IPS DF 4.7 (cell line): ENCODE measurements around the gene MTG2.

Source experiments
- DNase-seq: peaks from one replicate; pipeline ENCODE4 v3.0.0-alpha.2; 2013; ENCODE audit warnings: low spot score; ENCODE audit errors: extremely low read depth

MTG2 gene

DNA sequence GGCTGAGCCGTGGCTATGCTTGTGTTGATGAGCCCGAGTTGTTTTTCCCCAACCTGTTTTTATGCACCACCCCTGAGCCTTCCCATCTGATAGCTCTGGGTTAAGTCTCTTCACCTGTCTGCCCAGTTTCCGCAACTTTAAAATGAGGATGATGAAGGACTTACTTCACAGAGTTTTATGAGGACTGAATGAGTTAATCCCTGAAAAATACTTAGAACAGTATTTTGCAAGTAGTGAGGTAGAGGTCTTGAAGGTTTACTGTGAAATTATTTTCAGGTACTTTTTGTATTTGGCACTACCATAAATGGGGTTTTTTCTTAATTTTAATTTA, 3.2 kb downstream of the MTG2 start:
- no peak for DNase-seq

DNA sequence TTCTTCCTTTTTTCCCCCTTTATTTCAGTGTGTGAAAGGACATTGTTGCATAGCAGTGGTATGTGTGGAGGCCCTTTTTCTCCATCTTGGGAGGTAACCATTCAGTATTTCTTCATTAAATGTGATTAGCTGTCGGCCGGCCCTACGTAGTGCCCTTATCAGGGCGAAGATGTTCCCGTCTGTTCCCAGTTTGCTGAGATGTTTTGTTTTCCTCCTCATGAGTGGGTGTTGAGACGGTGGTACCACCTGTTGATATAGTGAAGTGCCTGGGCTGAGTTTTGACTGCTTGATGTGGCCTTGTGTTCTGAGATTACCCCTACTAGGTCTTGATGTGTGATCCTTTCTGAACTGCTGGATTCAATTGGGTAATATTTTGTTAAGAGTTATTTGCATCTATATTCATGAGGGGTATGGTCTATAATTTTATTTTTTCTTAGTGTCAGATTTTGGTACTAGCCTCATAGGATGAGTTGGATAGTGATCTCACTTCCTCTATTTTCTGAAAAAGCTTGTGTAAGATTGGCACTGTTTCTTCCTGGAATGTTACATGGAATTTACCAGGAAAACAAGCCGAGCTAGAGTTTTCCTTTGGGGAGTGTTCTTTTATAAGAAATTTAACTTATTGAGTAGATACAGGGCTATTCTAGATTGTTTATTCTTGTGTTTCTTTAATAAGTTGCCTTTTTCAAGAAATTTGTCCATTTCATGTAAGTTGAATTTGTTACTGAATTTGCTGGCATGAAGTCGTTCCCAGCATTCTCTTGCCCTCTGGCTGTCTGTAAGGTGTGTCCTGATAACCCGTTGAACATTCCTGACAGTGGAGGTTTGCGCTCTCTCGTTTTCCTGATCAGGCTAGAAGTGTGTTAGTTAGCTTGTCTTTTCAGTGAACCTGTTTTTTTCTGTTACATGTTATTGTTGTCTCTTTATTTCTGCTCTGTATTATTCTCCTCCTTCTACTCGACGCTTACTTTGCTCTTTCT, 4.3 kb downstream of the MTG2 start:
- DNase-seq = no peak

DNA sequence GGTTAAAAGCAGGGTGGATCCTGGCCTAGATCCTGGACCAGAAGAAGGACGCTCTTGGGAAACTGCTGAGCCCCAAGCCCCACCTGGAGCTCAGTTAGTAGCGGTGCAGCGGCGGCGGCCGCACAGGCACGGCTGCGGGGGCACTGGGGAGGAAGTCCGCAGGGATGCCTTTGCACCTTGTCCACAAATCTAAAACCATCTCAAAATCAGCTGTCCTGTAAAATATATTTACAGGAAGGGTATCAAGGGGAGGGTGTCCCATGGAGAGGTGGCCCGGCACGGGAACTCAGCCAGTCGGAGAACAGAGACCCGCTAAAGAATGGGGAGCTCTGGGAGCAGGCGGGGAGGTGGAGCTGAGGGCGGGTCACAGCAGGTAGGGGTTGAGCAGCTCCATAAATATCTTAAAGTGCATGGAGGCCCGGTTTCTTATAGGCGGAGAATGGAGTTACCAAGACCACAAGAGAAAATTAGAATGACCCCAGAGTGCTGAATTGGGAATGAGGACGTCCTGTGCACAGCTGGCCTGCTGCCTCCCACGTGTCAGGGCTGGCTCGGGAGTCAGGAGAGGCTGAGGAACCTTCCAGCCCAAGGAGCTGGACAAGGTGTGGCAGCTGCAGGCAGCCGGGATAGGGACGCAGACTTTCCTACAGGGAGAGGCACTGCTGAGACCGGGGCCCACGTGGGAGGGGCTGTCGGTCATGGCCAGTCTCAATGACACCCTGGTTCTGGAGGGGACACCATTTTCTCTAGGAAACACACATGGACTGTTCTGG, 8.0 kb downstream of the MTG2 start:
- no peak for DNase-seq

DNA sequence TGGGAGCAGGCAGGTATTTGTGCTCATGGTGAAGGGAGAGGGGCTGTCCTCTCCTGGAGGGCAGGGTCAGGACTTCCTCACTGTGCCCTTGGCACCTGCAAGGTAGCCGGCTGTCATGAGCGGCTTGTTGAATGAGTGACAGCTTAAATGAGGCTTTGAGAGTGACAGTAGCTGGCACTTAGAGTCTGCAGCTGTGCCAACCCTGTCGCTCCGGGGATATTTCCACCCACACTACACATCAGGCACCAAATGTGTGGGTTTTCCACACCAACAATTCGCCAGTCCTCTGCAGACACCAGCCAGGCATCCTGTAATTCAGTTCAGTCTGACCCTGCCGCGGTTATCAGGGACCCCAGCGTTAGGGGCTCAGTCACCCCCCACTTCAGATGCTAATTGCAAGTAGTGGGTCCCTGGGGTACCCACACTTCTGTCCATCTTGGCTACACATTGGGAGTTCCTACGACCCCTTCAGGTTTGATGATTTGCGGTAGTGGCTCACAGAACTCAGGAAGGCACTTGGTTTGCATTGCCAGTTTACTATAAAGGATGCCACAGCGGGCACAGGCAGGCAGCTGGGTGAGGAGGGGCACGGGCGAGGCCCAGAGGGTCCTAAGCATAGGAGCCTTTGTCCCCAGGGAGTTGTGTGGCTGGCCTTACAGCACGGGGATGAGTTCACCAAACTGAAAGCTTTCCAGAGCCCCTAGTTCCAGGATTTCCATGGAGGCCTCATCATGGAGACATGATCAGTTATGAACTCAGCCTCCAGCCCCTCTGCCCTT, 9.1 kb downstream of the MTG2 start:
- DNase-seq = no peak

DNA sequence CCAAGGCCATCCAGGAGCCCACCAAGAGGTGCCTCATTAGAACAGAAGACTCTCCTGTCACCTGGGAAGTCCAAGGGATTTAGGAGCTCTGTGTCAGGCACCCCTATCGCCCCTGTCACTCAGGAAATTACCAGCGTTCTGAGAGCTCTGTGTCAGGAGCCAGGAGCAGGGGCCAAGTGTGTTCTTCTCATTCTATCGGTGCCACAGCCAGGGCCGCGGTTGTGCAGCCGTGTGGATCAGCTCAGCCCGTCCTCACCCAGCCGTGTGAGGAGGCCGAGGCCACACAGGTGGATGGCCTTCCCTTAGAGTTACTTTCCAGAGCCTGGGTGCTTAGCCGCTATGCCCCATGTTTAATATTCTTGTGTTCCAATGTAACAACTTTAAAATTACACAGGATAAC, 9.8 kb downstream of the MTG2 start:
- no peak for DNase-seq

DNA sequence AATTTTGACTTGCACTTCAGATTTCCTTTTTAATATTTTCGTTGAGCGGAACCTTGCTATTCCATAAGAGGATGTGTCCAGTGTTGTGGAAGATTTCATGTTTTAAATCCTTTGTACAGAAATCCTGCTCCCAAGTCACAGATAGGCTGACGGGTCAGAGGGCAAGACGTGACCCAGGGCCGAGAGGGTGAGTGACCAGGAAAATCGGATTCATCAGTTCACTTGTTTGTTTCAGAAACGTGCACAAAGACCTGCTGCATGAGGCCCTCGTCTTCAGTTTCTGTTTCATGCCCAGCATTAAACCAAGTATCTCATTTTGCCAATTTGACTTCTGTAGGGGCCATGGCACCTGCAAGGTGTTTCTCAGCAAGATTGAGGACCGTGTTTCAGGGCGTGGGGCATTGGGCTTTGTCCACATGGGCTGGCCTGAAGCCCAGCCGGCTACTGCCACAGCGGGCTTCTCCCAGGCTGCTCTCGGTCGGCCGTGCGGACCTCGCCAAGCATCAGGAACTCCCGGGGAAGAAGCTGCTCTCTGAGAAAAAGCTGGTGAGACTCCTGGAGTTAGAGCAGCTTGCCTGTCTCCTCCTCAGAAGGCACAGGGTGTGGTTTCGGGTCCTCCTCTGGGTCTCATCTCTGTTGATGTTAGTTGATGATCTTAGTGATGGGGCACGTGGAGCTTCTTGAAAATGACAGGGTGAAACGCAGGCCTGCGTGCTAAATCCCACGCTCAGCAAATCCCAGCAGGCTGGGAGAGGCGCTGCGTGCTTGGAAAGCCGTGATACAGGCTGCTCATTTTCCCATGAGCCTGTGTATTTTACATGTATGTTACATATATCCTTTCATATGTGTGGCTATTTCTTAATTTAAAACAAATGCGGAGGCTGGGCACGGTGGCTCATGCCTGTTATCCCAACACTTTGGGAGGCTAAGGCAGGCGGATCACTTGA, 10.5 kb downstream of the MTG2 start:
- DNase-seq = no peak

DNA sequence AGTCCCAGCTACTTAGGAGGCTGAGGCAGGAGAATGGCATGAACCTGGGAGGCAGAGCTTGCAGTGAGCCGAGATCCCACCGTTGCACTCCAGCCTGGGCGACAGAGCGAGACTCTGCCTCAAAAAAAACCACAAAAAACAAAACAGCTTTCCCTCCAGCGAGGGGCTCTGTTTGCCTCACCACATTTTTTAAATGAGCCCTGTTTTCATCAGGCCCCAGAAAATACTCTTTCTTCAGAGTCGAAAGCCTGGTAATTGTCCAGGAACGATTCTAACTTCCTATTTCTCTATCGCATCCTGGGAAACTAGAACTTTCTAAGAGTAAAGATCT, 12.2 kb downstream of the MTG2 start:
- no peak for DNase-seq

DNA sequence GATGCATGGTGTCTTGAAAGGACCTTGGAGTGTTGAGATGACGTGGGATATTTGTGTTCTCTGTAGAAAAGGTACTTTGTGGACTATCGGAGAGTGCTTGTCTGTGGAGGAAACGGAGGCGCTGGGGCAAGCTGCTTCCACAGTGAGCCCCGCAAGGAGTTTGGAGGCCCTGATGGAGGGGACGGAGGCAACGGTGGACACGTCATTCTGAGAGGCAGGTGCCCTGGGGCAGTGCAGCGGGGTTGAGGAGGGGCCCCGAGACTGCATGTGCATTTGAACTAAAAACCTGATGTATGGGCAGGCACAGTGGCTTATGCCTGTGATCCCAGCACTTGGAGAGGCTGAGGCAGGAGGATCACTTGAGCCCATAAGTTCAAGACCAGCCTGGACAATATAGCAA, 12.9 kb downstream of the MTG2 start:
- DNase-seq = no peak

DNA sequence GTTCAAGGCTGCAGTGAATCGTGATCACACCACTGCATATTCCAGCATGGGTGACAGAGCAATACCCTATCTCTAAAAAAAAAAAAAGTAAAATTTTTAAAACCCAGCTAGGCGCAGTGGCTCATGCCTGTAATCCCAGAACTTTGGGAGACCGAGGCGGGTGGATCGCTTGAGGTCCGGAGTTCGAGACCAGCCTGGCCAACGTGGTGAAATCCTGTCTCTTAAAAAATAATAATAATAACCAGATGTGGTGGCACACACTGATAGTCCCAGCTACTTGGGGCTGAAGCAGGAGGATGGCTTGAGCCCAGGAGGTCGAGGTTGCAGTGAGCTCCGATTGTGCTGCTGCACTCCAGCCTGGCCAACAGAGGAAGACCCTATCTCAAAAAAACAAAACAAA, 13.5 kb downstream of the MTG2 start:
- DNase-seq = no peak

DNA sequence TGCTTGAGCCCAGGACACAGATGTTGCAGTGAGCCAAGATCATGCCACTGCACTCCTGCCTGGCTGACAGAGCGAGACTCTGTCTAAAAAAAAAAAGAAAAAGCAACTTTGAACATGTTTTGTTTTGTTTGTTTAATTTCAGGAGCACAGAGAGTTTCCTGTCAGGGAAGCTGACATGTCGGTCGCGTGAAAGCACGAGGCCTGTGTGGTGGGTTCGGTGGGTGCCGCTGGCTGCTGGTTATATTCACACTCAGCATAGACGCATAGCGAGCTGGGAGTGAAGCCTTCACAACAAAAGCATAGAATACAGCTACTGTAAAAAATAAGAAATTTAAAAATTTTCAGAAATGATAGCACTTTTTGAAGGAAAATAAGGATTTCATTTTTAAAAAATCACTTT, 14.5 kb downstream of the MTG2 start:
- DNase-seq = no peak

DNA sequence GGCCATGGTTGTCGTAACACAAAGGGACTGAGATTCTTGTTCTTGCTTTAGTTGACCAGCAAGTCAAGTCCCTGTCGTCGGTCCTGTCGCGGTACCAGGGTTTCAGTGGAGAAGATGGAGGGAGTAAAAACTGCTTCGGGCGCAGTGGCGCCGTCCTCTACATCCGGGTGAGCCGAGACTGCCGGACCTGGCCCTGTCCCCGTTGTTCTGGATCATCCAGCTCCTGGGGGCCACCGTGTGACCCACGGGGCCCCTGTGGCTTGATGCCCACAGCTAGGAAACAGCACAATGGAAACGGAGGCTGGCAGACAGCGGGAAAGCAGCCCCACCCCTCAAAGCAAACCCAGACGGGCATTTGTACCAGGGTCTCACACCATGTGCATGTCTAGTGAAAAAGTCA, 15.0 kb downstream of the MTG2 start:
- DNase-seq = no peak

DNA sequence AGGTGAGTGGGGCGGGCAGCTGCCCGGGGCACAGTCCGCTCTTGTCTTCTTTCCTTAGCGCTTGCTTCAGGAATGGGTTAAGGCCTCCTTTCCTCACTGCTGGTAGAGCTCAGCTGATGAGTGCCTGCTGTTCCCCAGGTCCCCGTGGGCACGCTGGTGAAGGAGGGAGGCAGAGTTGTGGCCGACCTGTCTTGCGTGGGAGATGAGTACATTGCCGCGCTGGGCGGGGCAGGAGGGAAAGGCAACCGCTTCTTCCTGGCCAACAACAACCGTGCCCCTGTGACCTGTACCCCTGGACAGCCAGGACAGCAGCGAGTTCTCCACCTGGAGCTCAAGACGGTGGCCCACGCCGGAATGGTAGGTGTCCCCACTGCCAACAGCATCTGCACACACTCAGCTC, 15.7 kb downstream of the MTG2 start:
- no peak for DNase-seq

DNA sequence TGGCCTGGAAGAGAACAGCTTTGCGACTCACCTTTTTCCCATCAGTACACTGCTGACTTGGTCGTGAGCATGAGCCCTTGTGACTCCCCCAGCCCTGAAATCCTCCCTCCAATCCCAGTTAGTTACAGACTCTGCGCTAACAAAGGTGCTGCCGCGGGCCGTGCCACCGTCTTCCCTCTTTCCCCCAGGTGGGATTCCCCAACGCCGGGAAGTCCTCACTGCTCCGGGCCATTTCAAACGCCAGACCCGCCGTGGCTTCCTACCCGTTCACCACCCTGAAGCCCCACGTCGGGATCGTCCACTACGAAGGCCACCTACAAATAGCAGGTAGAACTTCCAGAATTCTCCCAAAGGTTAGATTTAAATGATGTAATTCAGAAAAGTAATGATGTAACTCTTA, 16.1 kb downstream of the MTG2 start:
- no peak for DNase-seq

DNA sequence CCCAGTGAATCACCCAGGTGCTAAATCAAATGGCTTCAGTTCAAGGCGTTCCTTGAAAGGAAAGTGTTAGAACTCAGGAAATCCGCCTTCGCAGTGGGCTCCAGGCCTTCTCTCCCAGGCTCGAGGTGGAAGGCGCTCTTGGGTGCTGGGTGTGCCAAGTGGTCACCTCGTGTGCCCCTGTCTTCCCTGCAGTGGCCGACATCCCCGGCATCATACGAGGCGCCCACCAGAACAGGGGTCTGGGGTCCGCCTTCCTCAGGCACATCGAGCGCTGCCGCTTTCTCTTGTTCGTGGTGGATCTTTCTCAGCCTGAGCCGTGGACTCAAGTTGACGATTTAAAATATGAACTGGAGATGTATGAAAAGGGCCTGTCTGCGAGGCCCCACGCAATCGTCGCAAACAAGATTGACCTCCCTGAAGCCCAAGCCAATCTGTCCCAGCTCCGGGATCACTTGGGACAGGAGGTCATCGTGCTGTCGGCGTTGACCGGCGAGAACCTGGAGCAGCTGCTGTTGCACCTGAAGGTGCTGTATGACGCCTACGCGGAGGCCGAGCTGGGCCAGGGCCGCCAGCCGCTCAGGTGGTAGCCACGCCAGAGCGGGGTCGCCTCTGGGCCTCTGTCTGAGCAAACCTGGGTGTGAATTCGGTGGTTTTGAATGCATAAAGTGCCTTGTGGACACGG, 17.8 kb downstream of the MTG2 start:
- DNase-seq = no peak

DNA sequence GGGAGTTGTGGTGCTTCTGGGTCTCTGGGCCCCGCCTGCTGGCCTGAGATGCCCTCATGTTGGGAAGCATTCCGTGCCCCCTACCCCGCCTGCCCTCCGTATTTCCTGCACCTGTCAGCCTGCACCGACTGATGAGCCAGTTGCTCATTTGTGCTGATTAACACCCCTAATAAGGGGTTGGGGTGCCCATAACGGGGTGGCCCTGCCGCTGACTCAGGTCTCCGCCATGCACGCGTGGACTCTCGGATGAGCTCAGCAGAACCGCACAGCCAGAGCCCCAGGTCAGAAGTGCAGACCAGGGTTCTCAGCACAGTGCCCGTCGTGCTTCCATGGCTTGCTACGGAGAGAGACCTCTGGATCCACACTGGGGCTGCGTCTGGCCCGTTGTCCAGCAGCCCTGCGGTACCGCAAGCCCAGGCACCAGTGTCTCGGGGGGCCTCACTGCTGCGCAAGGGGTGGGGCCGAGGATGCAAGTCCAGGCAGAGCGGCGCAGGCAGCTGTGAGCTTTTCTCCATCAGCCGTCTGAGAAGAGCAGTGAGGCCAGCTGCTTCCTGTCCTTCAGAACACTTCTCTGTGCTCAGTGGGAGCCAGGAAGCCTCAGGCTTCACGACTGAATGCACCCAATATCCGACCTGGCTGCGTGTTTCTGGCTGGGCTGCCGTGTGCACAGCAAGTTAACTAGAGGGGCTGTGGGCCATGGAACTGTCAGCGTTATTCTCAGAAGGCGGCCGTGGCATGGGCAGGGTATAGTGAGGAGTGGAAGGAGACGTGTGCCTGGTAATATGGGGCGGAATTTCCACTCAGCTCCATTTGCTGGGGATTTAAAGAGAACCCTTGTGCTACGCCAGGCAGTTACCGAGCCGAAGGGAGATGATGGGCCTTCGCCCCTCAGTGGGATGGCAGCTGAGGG, 18.6 kb downstream of the MTG2 start:
- no peak for DNase-seq

DNA sequence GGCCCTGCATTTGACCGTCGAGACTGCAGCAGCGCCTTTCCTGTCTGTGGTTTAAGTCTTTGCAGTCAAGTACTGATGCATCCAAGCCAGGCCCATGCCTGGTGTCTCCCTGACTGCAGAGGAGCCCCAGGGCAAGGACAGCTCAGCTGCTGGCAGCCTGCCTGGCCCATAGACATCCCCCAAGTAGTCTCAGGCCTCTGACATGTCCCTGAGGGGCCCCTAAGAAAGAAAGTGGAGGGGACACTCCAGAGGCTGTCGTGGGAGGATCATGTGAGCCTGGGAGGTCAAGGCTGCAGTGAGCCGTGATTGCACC, 19.2 kb downstream of the MTG2 start:
- DNase-seq = no peak

DNA sequence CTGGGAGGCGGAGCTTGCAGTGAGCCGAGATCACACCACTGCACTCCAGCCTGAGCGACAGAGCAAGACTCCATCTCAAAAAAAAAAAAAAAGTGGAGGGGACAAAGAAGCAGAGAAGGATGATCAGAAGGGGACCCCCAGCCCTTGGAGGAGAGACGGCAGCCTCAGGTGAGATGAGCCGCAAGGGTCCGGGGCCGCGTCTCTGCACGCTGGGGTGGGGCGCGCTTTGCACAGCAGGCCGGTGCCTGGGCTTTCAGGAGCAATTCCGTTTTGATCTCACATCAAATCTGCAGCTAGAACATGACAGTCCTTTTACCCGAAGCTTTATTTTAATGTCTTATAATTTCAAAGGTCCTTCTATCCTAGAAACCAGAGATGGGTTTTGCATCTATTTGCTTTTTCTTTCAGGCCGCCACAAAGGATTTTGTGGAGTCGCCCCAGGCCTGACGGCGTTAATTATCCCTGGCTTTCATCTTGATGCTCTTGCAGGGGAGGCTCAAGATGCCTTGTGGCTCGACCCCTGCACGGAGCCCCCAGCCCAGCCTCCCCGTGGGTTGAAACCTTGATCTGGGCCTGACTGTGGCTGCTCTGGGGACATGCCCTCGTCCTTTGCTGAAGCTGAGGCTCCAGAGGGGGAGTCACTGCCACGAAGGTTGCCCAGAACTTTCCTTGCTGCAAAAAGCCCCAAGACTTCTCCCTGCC, 20.0 kb downstream of the MTG2 start:
- DNase-seq = no peak

DNA sequence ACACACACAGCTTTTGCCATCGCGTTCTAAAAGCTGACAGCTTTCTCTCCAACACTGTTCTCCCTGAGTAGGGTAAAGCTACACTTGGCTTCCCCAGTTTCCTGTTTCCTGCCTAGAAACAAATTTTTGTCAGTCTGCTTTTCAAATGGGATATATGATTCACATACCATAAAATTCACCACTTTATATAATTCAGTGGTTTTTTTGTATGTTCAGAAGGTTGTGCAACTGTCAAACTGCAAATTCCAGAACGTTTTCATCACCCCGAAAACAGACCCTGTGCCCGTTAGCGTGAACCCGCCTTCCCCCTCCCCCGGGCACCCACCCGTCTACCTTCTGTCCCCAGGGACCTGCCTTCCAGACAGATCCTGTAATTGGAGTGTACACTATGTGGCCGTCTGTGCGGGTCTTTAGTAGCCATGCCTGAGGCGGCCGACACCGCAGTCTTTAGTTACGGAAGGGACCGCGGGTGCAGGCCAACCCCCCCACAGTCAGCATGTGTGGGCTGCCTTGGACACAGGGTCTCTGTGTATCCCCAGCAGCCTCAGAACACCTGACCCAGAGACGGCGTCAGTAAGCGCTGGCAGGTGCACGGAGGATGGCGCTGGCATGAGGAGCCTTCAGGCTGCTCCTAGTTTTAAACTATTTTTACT, 20.7 kb downstream of the MTG2 start:
- DNase-seq = no peak
